IMR-90 (cell line): ENCODE results near the gene SETD2. TPM values are rescaled to one million over a fixed set of nuclear protein-coding genes. Genes with fewer than 3 reads are reported as not detected.

ENCODE experiments used
- ATAC-seq: fragments of 200-7000 bp; cut with Tn5 transposase; 2 replicates; pipeline ENCODE4 v1.9.1; 2020; ENCODE audit warnings: low read depth, mild to moderate bottlenecking, moderate library complexity
- BruUV-seq: library from RNA; stranded (reverse); fragments of 400-500 nt; replicated peaks from 2 replicates; lab custom pipeline; 2021; lab: Mats Ljungman, UMichigan
- CTCF ChIA-PET: fragments of 300-600 bp; formaldehyde crosslinking; extraction: SDS; loops from one replicate; lab custom pipeline; 2021; ENCODE audit warnings: antibody characterized with exemption; lab: Yijun Ruan, JAX
- POLR2A ChIA-PET: fragments of 300-600 bp; sonication (Branson Sonifier 250); formaldehyde crosslinking; loops from one replicate; lab custom pipeline; 2022; ENCODE audit warnings: antibody characterized with exemption; ENCODE audit not compliant: unreplicated experiment; lab: Charles Lee
- DNase-seq: peaks from one replicate; pipeline ENCODE4 v3.0.0; 2013
- H2AFZ ChIP-seq: replicated peaks from 2 replicates; pipeline ENCODE3; 2013; ENCODE audit warnings: low read length, mild to moderate bottlenecking; ENCODE audit not compliant: poor library complexity
- H2AK5ac ChIP-seq: 2 replicates; pipeline ENCODE4 v1.6.1; 2013; ENCODE audit warnings: low read depth, low read length, inconsistent platforms
- H2AK9ac ChIP-seq: replicated peaks from 2 replicates; pipeline ENCODE3; 2013; ENCODE audit warnings: mild to moderate bottlenecking, low read depth, low read length, moderate library complexity; ENCODE audit not compliant: poor library complexity
- H2BK120ac ChIP-seq: 2 replicates; pipeline ENCODE4 v1.6.1; 2013; ENCODE audit warnings: low read depth, low read length, inconsistent platforms
- H2BK15ac ChIP-seq: 3 replicates; pipeline ENCODE4 v1.6.1; 2013; ENCODE audit warnings: low read depth, low read length, inconsistent platforms
- H2BK20ac ChIP-seq: 2 replicates; pipeline ENCODE4 v1.6.1; 2013; ENCODE audit warnings: low read depth, mild to moderate bottlenecking, inconsistent platforms, low read length, moderate library complexity
- H2BK5ac ChIP-seq: 2 replicates; pipeline ENCODE4 v1.6.1; 2013; ENCODE audit warnings: mild to moderate bottlenecking, low read depth, low read length, inconsistent platforms; ENCODE audit not compliant: poor library complexity, severe bottlenecking
- H3K14ac ChIP-seq: replicated peaks from 2 replicates; pipeline ENCODE4 v1.6.1; 2013; ENCODE audit warnings: low read depth, low read length, inconsistent platforms
- H3K18ac ChIP-seq: 2 replicates; pipeline ENCODE4 v1.6.1; 2013; ENCODE audit warnings: low read depth, low read length, control low read depth
- H3K23ac ChIP-seq: 2 replicates; pipeline ENCODE4 v1.6.1; 2013; ENCODE audit warnings: low read depth, low read length, inconsistent platforms
- H3K27ac ChIP-seq: 2 replicates; pipeline ENCODE4 v1.5.1; 2013; ENCODE audit warnings: mild to moderate bottlenecking, control low read depth, low read length; ENCODE audit not compliant: insufficient read depth
- H3K27me3 ChIP-seq: 2 replicates; pipeline ENCODE4 v1.6.1; 2013; ENCODE audit warnings: low read length; ENCODE audit not compliant: control insufficient read depth, insufficient read depth
- H3K36me3 ChIP-seq: 2 replicates; pipeline ENCODE4 v1.6.1; 2013; ENCODE audit warnings: low read length, mixed read lengths; ENCODE audit not compliant: control insufficient read depth, insufficient read depth
- H3K4ac ChIP-seq: 2 replicates; pipeline ENCODE4 v1.6.1; 2013; ENCODE audit warnings: low read depth, low read length, inconsistent platforms
- H3K4me1 ChIP-seq: 2 replicates; pipeline ENCODE4 v1.6.1; 2013; ENCODE audit warnings: low read length, mixed read lengths; ENCODE audit not compliant: control insufficient read depth, insufficient read depth
- H3K4me2 ChIP-seq: 2 replicates; pipeline ENCODE4 v1.6.1; 2013; ENCODE audit warnings: low read depth, mild to moderate bottlenecking, control low read depth, low read length, moderate library complexity
- H3K4me3 ChIP-seq: 2 replicates; pipeline ENCODE4 v1.5.1; 2013; ENCODE audit warnings: low read depth, mild to moderate bottlenecking, control low read depth, low read length, moderate library complexity; ENCODE audit not compliant: insufficient read depth
- H3K56ac ChIP-seq: 2 replicates; pipeline ENCODE4 v1.6.1; 2013; ENCODE audit warnings: low read length, inconsistent platforms; ENCODE audit not compliant: insufficient read depth; ENCODE audit errors: extremely low read depth
- H3K79me1 ChIP-seq, 2 experiments: 2 replicates each; pipeline ENCODE4 v1.6.1; 2013; ENCODE audit warnings: low read length in 2 of 2, inconsistent platforms in 1 of 2, low read depth in 1 of 2
- H3K9ac ChIP-seq: 2 replicates; pipeline ENCODE4 v1.6.1; 2013; ENCODE audit warnings: low read depth, low read length, control low read depth
- H3K9me1 ChIP-seq: 2 replicates; pipeline ENCODE4 v1.6.1; 2013; ENCODE audit warnings: low read length, inconsistent platforms; ENCODE audit not compliant: insufficient read depth
- H3K9me3 ChIP-seq: 2 replicates; pipeline ENCODE4 v1.6.1; 2013; ENCODE audit warnings: low read length; ENCODE audit not compliant: control insufficient read depth, insufficient read depth
- H4K20me1 ChIP-seq: 2 replicates; pipeline ENCODE4 v1.6.1; 2013; ENCODE audit warnings: low read length, inconsistent platforms; ENCODE audit not compliant: insufficient read depth
- H4K5ac ChIP-seq: 2 replicates; pipeline ENCODE4 v1.6.1; 2013; ENCODE audit warnings: mild to moderate bottlenecking, low read depth, low read length, control low read depth
- H4K8ac ChIP-seq, 2 experiments: 2 replicates each; pipeline ENCODE4 v1.6.1; 2013; ENCODE audit warnings: low read depth in 2 of 2, low read length in 2 of 2, control low read depth in 1 of 2, inconsistent platforms in 1 of 2
- H4K91ac ChIP-seq: 2 replicates; pipeline ENCODE4 v1.6.1; 2013; ENCODE audit warnings: low read depth, low read length, inconsistent platforms; ENCODE audit not compliant: insufficient read depth
- FOS ChIP-seq: fragments of 150-350 bp; IDR thresholded peaks from 2 replicates; pipeline ENCODE4 v1.6.1; 2016; ENCODE audit warnings: low read depth, low read length
- MAZ ChIP-seq: IDR thresholded peaks from 2 replicates; pipeline ENCODE4 v1.6.1; 2012; ENCODE audit warnings: low read depth, mild to moderate bottlenecking, low read length, improper control_type of control experiment, moderate library complexity, borderline replicate concordance
- MXI1 ChIP-seq: IDR thresholded peaks from 2 replicates; pipeline ENCODE4 v1.6.1; 2012; ENCODE audit warnings: low read depth, mild to moderate bottlenecking, low read length, moderate library complexity, borderline replicate concordance
- RCOR1 ChIP-seq: IDR thresholded peaks from 2 replicates; pipeline ENCODE4 v1.6.1; 2012; ENCODE audit warnings: mild to moderate bottlenecking, low read length, improper control_type of control experiment; ENCODE audit not compliant: insufficient replicate concordance
- WGBS, 2 experiments: methylation state at CpG; one replicate each; pipeline versions ENCODE4 v1.1.5 to v1.1.7; 2013; ENCODE audit warnings: missing lambda C conversion rate in 2 of 2; ENCODE audit not compliant: insufficient read length in 1 of 2; ENCODE audit errors: extremely low coverage in 2 of 2; 5-methylcytosine and 5-hydroxymethylcytosine counted together
- dilution Hi-C: fragments of 300-500 bp; cut with HindIII; formaldehyde crosslinking; loops from one replicate; pipeline ENCODE4 v1.14.3; 2018; ENCODE audit warnings: low sequenced_read_pairs; ENCODE audit not compliant: unreplicated experiment
- in situ Hi-C: fragments of 300-500 bp; cut with MboI; formaldehyde crosslinking; loops from 3 replicates; pipeline ENCODE4 v1.14.3; 2019; ENCODE audit warnings: low sequenced_read_pairs, inconsistent platforms, mixed read lengths
- intact Hi-C: fragments of 100-400 bp; cut with micrococcal nuclease; formaldehyde crosslinking; loops from 2 replicates; pipeline ENCODE4 v1.10.0; 2022
- polyA plus RNA-seq, 3 experiments: library from polyadenylated mRNA; depleted of rRNA; stranded (reverse); fragments of >200 nt; gene quantifications; 2 replicates each; pipeline ENCODE4 v1.2.3, GENCODE V29; 2012; ENCODE audit warnings: low replicate concordance in 1 of 3
- total RNA-seq: library from RNA; depleted of rRNA; stranded (reverse); fragments of >200 nt; gene quantifications from 2 replicates; pipeline ENCODE4 v1.2.3, GENCODE V29; 2012

The SETD2 gene
- total and polyA plus RNA-seq, 2 of the 4 experiments (the other 2 are of a cell fraction), result 18.3 to 20.1 TPM

DNA sequence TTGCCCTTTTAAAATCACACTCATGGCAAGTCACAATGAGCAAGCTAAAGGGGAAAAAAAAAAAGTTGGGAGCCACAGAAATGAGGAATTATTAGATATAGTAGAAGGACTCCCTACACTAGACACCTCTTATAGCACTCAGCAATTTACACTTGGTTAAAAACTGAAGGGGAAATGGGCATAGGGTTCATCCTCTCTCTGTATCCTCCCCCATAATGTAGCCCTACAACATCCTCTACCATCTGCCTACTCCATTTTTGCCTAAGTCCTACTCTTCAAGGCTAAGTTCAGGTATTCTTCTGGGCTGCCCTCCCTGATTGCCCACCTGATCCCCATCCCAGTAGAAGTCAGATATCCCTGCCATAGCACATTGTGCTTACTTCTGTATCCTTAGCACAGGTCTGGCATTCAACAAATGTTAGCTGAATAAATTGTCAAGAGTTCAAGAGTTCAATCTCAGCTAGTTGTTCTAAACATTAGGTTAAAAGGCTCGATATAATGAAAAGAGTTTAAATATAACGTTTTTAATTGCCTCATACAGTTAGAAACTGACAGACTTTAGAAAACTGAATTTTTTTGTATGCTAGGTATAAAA lies 14.5 kb downstream of the SETD2 start:
- dilution Hi-C loops, result no loop called here
- H2BK15ac ChIP-seq, result no peak overlapping the region
- DNase-seq, result no peak
- H3K9ac ChIP-seq, result no peak overlapping the region
- peaks cover 11% of the 10 kb centered on the region for H3K9me1 ChIP-seq
- no peak overlapping the region for H4K91ac ChIP-seq
- no peaks in the 10 kb centered on the region for H3K27me3 ChIP-seq
- H3K4ac ChIP-seq, result no peak overlapping the region
- no peak for ATAC-seq
- H2BK20ac ChIP-seq, result no peak overlapping the region
- no peak overlapping the region for H3K27ac ChIP-seq
- no peak overlapping the region for H3K14ac ChIP-seq
- WGBS, 2 experiments, result no CpG with 5 or more reads among the region's 2 CpGs
- CTCF ChIA-PET, result interaction anchor here (1.5 kb wide), 1 partner anchor 10 kb away, joined by 3 read pairs; no protein-coding TSS in a partner anchor
- no peak overlapping the region for H2AFZ ChIP-seq
- peaks cover 3% of the 10 kb centered on the region for H3K4me1 ChIP-seq
- no peak overlapping the region for H3K56ac ChIP-seq
- no peaks in the 10 kb centered on the region for H3K9me3 ChIP-seq
- H3K18ac ChIP-seq, result no peak overlapping the region
- H3K36me3 ChIP-seq, result no peaks in the 10 kb centered on the region
- in situ Hi-C loops, result no loop called here
- no peak overlapping the region for H2AK9ac ChIP-seq
- no peak overlapping the region for H3K4me3 ChIP-seq
- H3K79me1 ChIP-seq, result peaks cover 2 to 54% of the 10 kb centered on the region in 2 experiments; a peak in 2 of 4 replicates
- H4K5ac ChIP-seq, result no peak overlapping the region
- BruUV-seq, result no TSS peak
- no peak overlapping the region for H3K4me2 ChIP-seq
- POLR2A ChIA-PET, result interaction anchor here (0.6 to 1.1 kb wide), 2 partner anchors 10 to 97 kb away, joined by 3 read pairs; no protein-coding TSS in a partner anchor
- peaks cover 87% of the 10 kb centered on the region for H4K20me1 ChIP-seq
- TF ChIP-seq MAZ, result no peak
- TF ChIP-seq MXI1, result no peak
- no peak for TF ChIP-seq RCOR1
- no peak for TF ChIP-seq FOS
- intact Hi-C loops, result no loop called here
- no peak overlapping the region for H2AK5ac ChIP-seq
- H2BK5ac ChIP-seq, result no peak overlapping the region
- H4K8ac ChIP-seq, result no peak overlapping the region
- H2BK120ac ChIP-seq, result no peak overlapping the region
- peak overlapping the region; percentile 38; the same call in 1 of the 2 replicates for H3K23ac ChIP-seq
